Measurements from ENCODE around the gene HRH3. TPM values are rescaled to one million over a fixed set of nuclear protein-coding genes. Genes with fewer than 3 reads are reported as not detected.
A peak's percentile ranks its signal among the peaks of the same experiment; 100 is the strongest.

Gene HRH3
- total RNA-seq, 4 donors from 2014 or later = not detected

GRCh38 chr20:62254021-62254724, 34.1 kb upstream of the HRH3 start:
- in situ Hi-C loops (cut with MboI; ENCODE audit: low sequenced_read_pairs in 4 of 4) = no loop called here

GRCh38 chr20:62253398-62253797, 33.3 kb upstream of the HRH3 start:
- H3K36me3 ChIP-seq = no peaks in the 10 kb centered on the region
- intact Hi-C loops (cut with DNase I; ENCODE audit: low total_unique reads) (no loop called here), in situ Hi-C loops (cut with MboI; ENCODE audit: low sequenced_read_pairs in 4 of 4) (no loop called here)
- H3K4me1 ChIP-seq = peaks cover 13 to 28% of the 10 kb centered on the region in 2 donors
- no peak overlapping the region for H3K27ac ChIP-seq
- TF ChIP-seq POLR2A (IDR thresholded peaks at IDR 0.05) (no peak), CTCF (IDR thresholded peaks at IDR 0.05 in 4 of 5, conservative IDR thresholded peaks at IDR 0.05 in 1 of 5) (no peak)
- no peaks in the 10 kb centered on the region for H3K9me3 ChIP-seq
- DNase-seq (no peak), ATAC-seq (no peak)
- no peaks in the 10 kb centered on the region for H3K27me3 ChIP-seq
- no peak overlapping the region for H3K4me3 ChIP-seq

More at GRCh38 chr20:62254021-62254724, 34.1 kb upstream of the HRH3 start:
- no peaks in the 10 kb centered on the region for H3K9me3 ChIP-seq
- DNase-seq (no peak), ATAC-seq (no peak)
- H3K36me3 ChIP-seq = no peaks in the 10 kb centered on the region
- intact Hi-C loops (cut with DNase I; ENCODE audit: low total_unique reads) = no loop called here
- H3K27ac ChIP-seq = no peak overlapping the region
- H3K4me3 ChIP-seq = no peak overlapping the region
- TF ChIP-seq POLR2A (IDR thresholded peaks at IDR 0.05) (no peak), CTCF (IDR thresholded peaks at IDR 0.05 in 4 of 5, conservative IDR thresholded peaks at IDR 0.05 in 1 of 5) (no peak)
- peaks cover 21 to 31% of the 10 kb centered on the region in 2 donors for H3K4me1 ChIP-seq
- H3K27me3 ChIP-seq = no peaks in the 10 kb centered on the region

- intact Hi-C loops (cut with DNase I; ENCODE audit: low total_unique reads) (no loop called here), in situ Hi-C loops (cut with MboI; ENCODE audit: low sequenced_read_pairs in 4 of 4) (no loop called here)
- Histone ChIP-seq H3K4me3 (no peak overlapping the region), H3K27ac (no peak overlapping the region), H3K36me3 (no peaks in the 10 kb centered on the region), H3K4me1 (peaks cover 10 to 20% of the 10 kb centered on the region in 2 donors), H3K27me3 (no peaks in the 10 kb centered on the region), H3K9me3 (no peaks in the 10 kb centered on the region)
- DNase-seq = no peak
- TF ChIP-seq POLR2A (IDR thresholded peaks at IDR 0.05) = no peak
- no peak for TF ChIP-seq CTCF (IDR thresholded peaks at IDR 0.05 in 4 of 5, conservative IDR thresholded peaks at IDR 0.05 in 1 of 5)
- ATAC-seq = no peak
Observed at GRCh38 chr20:62252342-62252966, 32.4 kb upstream of the HRH3 start.

- peak overlapping the region in 2 of 4 donors; percentile 91 to 92 for H3K27ac ChIP-seq
- no peak for DNase-seq
- H3K4me1 ChIP-seq = peaks cover 44 to 50% of the 10 kb centered on the region in 2 donors
Observed at GRCh38 chr20:62248890-62249560, 28.9 kb upstream of the HRH3 start.

More at GRCh38 chr20:62248890-62249560, 28.9 kb upstream of the HRH3 start:
- TF ChIP-seq CTCF (IDR thresholded peaks at IDR 0.05 in 4 of 5, conservative IDR thresholded peaks at IDR 0.05 in 1 of 5) (no peak), POLR2A (IDR thresholded peaks at IDR 0.05) (no peak)
- Histone ChIP-seq H3K36me3 (no peaks in the 10 kb centered on the region), H3K27me3 (no peaks in the 10 kb centered on the region), H3K9me3 (no peaks in the 10 kb centered on the region), H3K4me3 (no peak overlapping the region)
- ATAC-seq = no peak
- in situ Hi-C loops (cut with MboI; ENCODE audit: low sequenced_read_pairs in 4 of 4) = no loop called here
- intact Hi-C loops (cut with DNase I; ENCODE audit: low total_unique reads) = no loop called here

Measured in gastrocnemius medialis (tissue), 4 donors.